Neural progenitor cell (in vitro differentiated cells): ENCODE data around the gene SMCO3. TPM values are rescaled to one million over a fixed set of nuclear protein-coding genes. Genes with fewer than 3 reads are reported as not detected.

Experiments used
- DNase-seq: peaks from one replicate; pipeline ENCODE4 v3.0.0-alpha.2; 2016; ENCODE audit warnings: low spot score
- H2AFZ ChIP-seq: fragments of 200-600 bp; sonication (generic); replicated peaks from 2 replicates; pipeline ENCODE4 v1.6.1; 2016; ENCODE audit warnings: antibody characterized with exemption
- H3F3A ChIP-seq: fragments of 200-600 bp; sonication (generic); 2 replicates; pipeline ENCODE4 v1.6.1; 2016; ENCODE audit warnings: antibody characterized with exemption, low read depth
- H3K27ac ChIP-seq: fragments of 200-600 bp; sonication (generic); 2 replicates; pipeline ENCODE4 v1.5.1; 2016; ENCODE audit warnings: mild to moderate bottlenecking
- H3K27me3 ChIP-seq: fragments of 200-600 bp; sonication (generic); 2 replicates; pipeline ENCODE4 v1.6.1; 2016; ENCODE audit warnings: mild to moderate bottlenecking, moderate library complexity
- H3K36me3 ChIP-seq: fragments of 200-600 bp; sonication (generic); 2 replicates; pipeline ENCODE4 v1.5.1; 2016
- H3K4me1 ChIP-seq: fragments of 200-600 bp; sonication (generic); 2 replicates; pipeline ENCODE4 v1.6.1; 2016; ENCODE audit warnings: mixed run types
- H3K4me2 ChIP-seq: fragments of 200-600 bp; sonication (generic); 2 replicates; pipeline ENCODE4 v1.6.1; 2016
- H3K4me3 ChIP-seq: fragments of 200-600 bp; sonication (generic); 2 replicates; pipeline ENCODE4 v1.5.1; 2016
- H3K79me2 ChIP-seq: fragments of 200-600 bp; sonication (generic); 2 replicates; pipeline ENCODE4 v1.6.1; 2016; ENCODE audit warnings: low read depth
- H3K9ac ChIP-seq: fragments of 200-600 bp; sonication (generic); 2 replicates; pipeline ENCODE4 v1.6.1; 2016
- H3K9me3 ChIP-seq: fragments of 200-600 bp; sonication (generic); 2 replicates; pipeline ENCODE4 v1.5.1; 2016; ENCODE audit warnings: low read depth
- H4K20me1 ChIP-seq: fragments of 200-600 bp; sonication (generic); 2 replicates; pipeline ENCODE4 v1.6.1; 2016; ENCODE audit warnings: low read depth
- H3K27ac Mint-ChIP-seq: 3 replicates; pipeline ENCODE4 v1.8.0; 2021; ENCODE audit warnings: mixed read lengths
- H3K27me3 Mint-ChIP-seq: 2 replicates; pipeline ENCODE4 v1.8.0; 2022; ENCODE audit warnings: low read depth, mild to moderate bottlenecking, inconsistent platforms, moderate library complexity, mixed read lengths; ENCODE audit not compliant: insufficient read depth
- H3K36me3 Mint-ChIP-seq: 3 replicates; pipeline ENCODE4 v1.8.0; 2021; ENCODE audit warnings: mixed read lengths
- H3K4me1 Mint-ChIP-seq: 3 replicates; pipeline ENCODE4 v1.8.0; 2021; ENCODE audit warnings: mixed read lengths
- H3K4me3 Mint-ChIP-seq: 3 replicates; pipeline ENCODE4 v1.8.0; 2021; ENCODE audit warnings: mild to moderate bottlenecking, moderate library complexity, mixed read lengths
- H3K9me3 Mint-ChIP-seq: 3 replicates; pipeline ENCODE4 v1.8.0; 2020; ENCODE audit warnings: mixed read lengths
- EZH2 ChIP-seq: fragments of 200-600 bp; sonication (generic); IDR thresholded peaks from 2 replicates; pipeline ENCODE4 v1.6.1; 2017; ENCODE audit warnings: antibody characterized with exemption, mild to moderate bottlenecking, moderate library complexity
- EZH2phosphoT487 ChIP-seq: fragments of 200-600 bp; sonication (generic); IDR thresholded peaks from 2 replicates; pipeline ENCODE4 v1.6.1; 2017; ENCODE audit warnings: antibody characterized with exemption
- total RNA-seq: library from RNA; depleted of rRNA; stranded (reverse); fragments of >200 nt; gene quantifications from 2 replicates; pipeline ENCODE4 v1.2.3, GENCODE V29; 2015; ENCODE audit warnings: low replicate concordance
- TF ChIP-seq, protein P1 (sequence below): fragments of 200-600 bp; sonication (generic); IDR thresholded peaks from 2 replicates; pipeline ENCODE4 v1.5.1; 2017; ENCODE audit warnings: antibody characterized with exemption, mild to moderate bottlenecking

The SMCO3 gene
- total RNA-seq, 1 donor from 2014 or later = not detected

GRCh38 chr12:14853961-14854360 is 40.0 kb upstream of the SMCO3 start:
- H3K4me2 ChIP-seq = no peak overlapping the region
- TF ChIP-seq EZH2 = no peak
- TF ChIP-seq, protein P1, sequence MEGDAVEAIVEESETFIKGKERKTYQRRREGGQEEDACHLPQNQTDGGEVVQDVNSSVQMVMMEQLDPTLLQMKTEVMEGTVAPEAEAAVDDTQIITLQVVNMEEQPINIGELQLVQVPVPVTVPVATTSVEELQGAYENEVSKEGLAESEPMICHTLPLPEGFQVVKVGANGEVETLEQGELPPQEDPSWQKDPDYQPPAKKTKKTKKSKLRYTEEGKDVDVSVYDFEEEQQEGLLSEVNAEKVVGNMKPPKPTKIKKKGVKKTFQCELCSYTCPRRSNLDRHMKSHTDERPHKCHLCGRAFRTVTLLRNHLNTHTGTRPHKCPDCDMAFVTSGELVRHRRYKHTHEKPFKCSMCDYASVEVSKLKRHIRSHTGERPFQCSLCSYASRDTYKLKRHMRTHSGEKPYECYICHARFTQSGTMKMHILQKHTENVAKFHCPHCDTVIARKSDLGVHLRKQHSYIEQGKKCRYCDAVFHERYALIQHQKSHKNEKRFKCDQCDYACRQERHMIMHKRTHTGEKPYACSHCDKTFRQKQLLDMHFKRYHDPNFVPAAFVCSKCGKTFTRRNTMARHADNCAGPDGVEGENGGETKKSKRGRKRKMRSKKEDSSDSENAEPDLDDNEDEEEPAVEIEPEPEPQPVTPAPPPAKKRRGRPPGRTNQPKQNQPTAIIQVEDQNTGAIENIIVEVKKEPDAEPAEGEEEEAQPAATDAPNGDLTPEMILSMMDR = no peak
- TF ChIP-seq EZH2phosphoT487 = no peak

DNA sequence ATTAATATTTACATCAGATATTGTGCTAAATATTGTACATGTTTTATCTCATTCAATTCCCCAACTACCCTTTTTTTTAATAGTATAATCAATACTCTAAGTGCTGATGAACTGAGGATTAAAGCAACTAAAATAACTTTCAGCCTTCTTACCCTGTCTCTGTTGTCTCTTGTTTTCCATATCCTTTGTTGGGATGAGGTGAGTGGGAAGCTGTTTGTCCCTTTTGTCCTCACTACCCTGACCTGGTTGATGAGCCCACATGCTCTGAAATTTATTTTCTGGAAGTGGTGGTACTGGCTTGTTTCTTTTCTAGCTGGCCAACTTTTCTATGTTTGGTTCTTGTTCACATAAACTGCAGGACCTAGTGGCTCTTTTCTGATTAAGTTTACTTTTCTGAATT is 38.9 kb upstream of the SMCO3 start:
- peaks cover 3% of the 10 kb centered on the region for H3K27me3 Mint-ChIP-seq
- Histone ChIP-seq H3K36me3 (no peaks in the 10 kb centered on the region), H3K79me2 (no peaks in the 10 kb centered on the region), H3K4me3 (no peak overlapping the region), H3F3A (no peaks in the 10 kb centered on the region), H3K4me1 (no peaks in the 10 kb centered on the region), H3K27ac (no peak overlapping the region), H3K27me3 (no peaks in the 10 kb centered on the region), H3K9ac (no peak overlapping the region), H4K20me1 (no peaks in the 10 kb centered on the region), H2AFZ (no peak overlapping the region), H3K9me3 (no peaks in the 10 kb centered on the region), H3K4me2 (no peak overlapping the region)
- no peak for TF ChIP-seq EZH2phosphoT487
- TF ChIP-seq EZH2 = no peak
- TF ChIP-seq, protein P1 = no peak
- peaks cover 8% of the 10 kb centered on the region for H3K9me3 Mint-ChIP-seq
- no peak for DNase-seq
- H3K27ac Mint-ChIP-seq = no peak overlapping the region
- H3K4me3 Mint-ChIP-seq = no peak overlapping the region
- H3K4me1 Mint-ChIP-seq = peaks cover 22% of the 10 kb centered on the region
- H3K36me3 Mint-ChIP-seq = no peaks in the 10 kb centered on the region

More at GRCh38 chr12:14853961-14854360, 40.0 kb upstream of the SMCO3 start:
- H3K27ac Mint-ChIP-seq = no peak overlapping the region
- Histone ChIP-seq H3K4me3 (no peak overlapping the region), H2AFZ (no peak overlapping the region), H3K9me3 (no peaks in the 10 kb centered on the region), H3K9ac (no peak overlapping the region), H3K27ac (no peak overlapping the region), H3K79me2 (no peaks in the 10 kb centered on the region), H3K4me1 (no peaks in the 10 kb centered on the region), H4K20me1 (no peaks in the 10 kb centered on the region), H3F3A (no peaks in the 10 kb centered on the region), H3K36me3 (no peaks in the 10 kb centered on the region), H3K27me3 (no peaks in the 10 kb centered on the region)
- H3K4me1 Mint-ChIP-seq = peaks cover 22% of the 10 kb centered on the region
- H3K27me3 Mint-ChIP-seq = peaks cover 3% of the 10 kb centered on the region
- H3K9me3 Mint-ChIP-seq = peaks cover 15% of the 10 kb centered on the region
- no peaks in the 10 kb centered on the region for H3K36me3 Mint-ChIP-seq
- DNase-seq = no peak
- no peak overlapping the region for H3K4me3 Mint-ChIP-seq

GRCh38 chr12:14850929-14851663 is 37.1 kb upstream of the SMCO3 start:
- Histone ChIP-seq H3K4me1 (no peaks in the 10 kb centered on the region), H3K9me3 (no peaks in the 10 kb centered on the region), H3F3A (no peaks in the 10 kb centered on the region), H3K4me3 (no peak overlapping the region), H4K20me1 (no peaks in the 10 kb centered on the region), H3K79me2 (no peaks in the 10 kb centered on the region), H3K36me3 (no peaks in the 10 kb centered on the region), H3K9ac (no peak overlapping the region), H3K27me3 (no peaks in the 10 kb centered on the region), H3K4me2 (no peak overlapping the region), H3K27ac (no peak overlapping the region), H2AFZ (no peak overlapping the region)
- Mint-ChIP-seq H3K4me3 (no peak overlapping the region), H3K9me3 (no peaks in the 10 kb centered on the region), H3K36me3 (no peaks in the 10 kb centered on the region), H3K27me3 (no peaks in the 10 kb centered on the region), H3K27ac (no peak overlapping the region), H3K4me1 (peaks cover 28% of the 10 kb centered on the region)
- DNase-seq = no peak
- TF ChIP-seq, protein P1 = no peak
- TF ChIP-seq EZH2phosphoT487 = no peak
- no peak for TF ChIP-seq EZH2
